Mononuclear cell (primary cell): ENCODE measurements around the gene NSD2. TPM values are rescaled to one million over a fixed set of nuclear protein-coding genes. Genes with fewer than 3 reads are reported as not detected.

Experiments
- H3K27me3 ChIP-seq: 2 replicates; pipeline ENCODE4 v1.6.0; 2011; ENCODE audit warnings: low read length, control low read depth; ENCODE audit not compliant: insufficient read depth
- H3K4me1 ChIP-seq: 2 replicates; pipeline ENCODE4 v1.5.1; 2011; ENCODE audit warnings: mild to moderate bottlenecking, low read length, control low read depth; ENCODE audit not compliant: insufficient read depth
- H3K4me3 ChIP-seq: 2 replicates; pipeline ENCODE4 v1.5.1; 2011; ENCODE audit warnings: mild to moderate bottlenecking, low read length, moderate library complexity
- H3K9me3 ChIP-seq: 2 replicates; pipeline ENCODE4 v1.5.1; 2011; ENCODE audit warnings: low read depth, mild to moderate bottlenecking, control low read depth, low read length
- total RNA-seq: library from RNA; depleted of rRNA; stranded (reverse); fragments of >200 nt; gene quantifications from one replicate; pipeline ENCODE4 v1.2.3, GENCODE V29; 2012

The NSD2 gene
- total RNA-seq, 1 donor, result 45.3 TPM

- Histone ChIP-seq H3K4me3 (no peak overlapping the region), H3K9me3 (no peaks in the 10 kb centered on the region), H3K27me3 (no peaks in the 10 kb centered on the region), H3K4me1 (no peaks in the 10 kb centered on the region)
Measured at GRCh38 chr4:1952058-1952700, 81.0 kb downstream of the NSD2 start.

- no peaks in the 10 kb centered on the region for H3K4me1 ChIP-seq
- no peaks in the 10 kb centered on the region for H3K27me3 ChIP-seq
- no peaks in the 10 kb centered on the region for H3K9me3 ChIP-seq
- H3K4me3 ChIP-seq, result no peak overlapping the region
Measured at GRCh38 chr4:1952719-1953118, 81.5 kb downstream of the NSD2 start.

- Histone ChIP-seq H3K4me1 (no peaks in the 10 kb centered on the region), H3K4me3 (no peak overlapping the region), H3K27me3 (no peaks in the 10 kb centered on the region), H3K9me3 (no peaks in the 10 kb centered on the region)
Measured at GRCh38 chr4:1953335-1953734, 82.1 kb downstream of the NSD2 start.

- H3K4me3 ChIP-seq, result no peak overlapping the region
- no peaks in the 10 kb centered on the region for H3K27me3 ChIP-seq
- H3K9me3 ChIP-seq, result no peaks in the 10 kb centered on the region
- no peaks in the 10 kb centered on the region for H3K4me1 ChIP-seq
Measured at GRCh38 chr4:1956631-1957030, 85.4 kb downstream of the NSD2 start.

- Histone ChIP-seq H3K27me3 (no peaks in the 10 kb centered on the region), H3K4me3 (no peak overlapping the region), H3K4me1 (no peaks in the 10 kb centered on the region), H3K9me3 (no peaks in the 10 kb centered on the region)
Measured at GRCh38 chr4:1958276-1959103, 87.3 kb downstream of the NSD2 start.

- Histone ChIP-seq H3K4me1 (no peaks in the 10 kb centered on the region), H3K4me3 (no peak overlapping the region), H3K27me3 (no peaks in the 10 kb centered on the region)
Measured at GRCh38 chr4:1959104-1959384, 87.9 kb downstream of the NSD2 start.

GRCh38 chr4:1960170-1960825 is 89.1 kb downstream of the NSD2 start:
- Histone ChIP-seq H3K4me1 (no peaks in the 10 kb centered on the region), H3K4me3 (no peak overlapping the region), H3K27me3 (no peaks in the 10 kb centered on the region), H3K9me3 (no peaks in the 10 kb centered on the region)

More at GRCh38 chr4:1959104-1959384, 87.9 kb downstream of the NSD2 start:
- no peaks in the 10 kb centered on the region for H3K9me3 ChIP-seq

- H3K4me3 ChIP-seq, result no peak overlapping the region
- no peaks in the 10 kb centered on the region for H3K4me1 ChIP-seq
- H3K9me3 ChIP-seq, result no peaks in the 10 kb centered on the region
- H3K27me3 ChIP-seq, result no peaks in the 10 kb centered on the region
Measured at GRCh38 chr4:1961038-1961437, 89.8 kb downstream of the NSD2 start.

- no peak overlapping the region for H3K4me3 ChIP-seq
- H3K4me1 ChIP-seq, result no peaks in the 10 kb centered on the region
- no peaks in the 10 kb centered on the region for H3K27me3 ChIP-seq
- H3K9me3 ChIP-seq, result no peaks in the 10 kb centered on the region
Measured at GRCh38 chr4:1961563-1961962, 90.4 kb downstream of the NSD2 start.

GRCh38 chr4:1962980-1963379 is 91.8 kb downstream of the NSD2 start:
- Histone ChIP-seq H3K9me3 (no peaks in the 10 kb centered on the region), H3K4me3 (no peak overlapping the region), H3K27me3 (no peaks in the 10 kb centered on the region), H3K4me1 (no peaks in the 10 kb centered on the region)

GRCh38 chr4:1964443-1964842 is 93.2 kb downstream of the NSD2 start:
- H3K4me1 ChIP-seq, result no peaks in the 10 kb centered on the region
- H3K27me3 ChIP-seq, result no peaks in the 10 kb centered on the region
- H3K4me3 ChIP-seq, result no peak overlapping the region
- no peaks in the 10 kb centered on the region for H3K9me3 ChIP-seq

GRCh38 chr4:1964971-1965370 is 93.8 kb downstream of the NSD2 start:
- Histone ChIP-seq H3K4me3 (no peak overlapping the region), H3K27me3 (no peaks in the 10 kb centered on the region), H3K4me1 (no peaks in the 10 kb centered on the region), H3K9me3 (no peaks in the 10 kb centered on the region)

- H3K4me3 ChIP-seq, result no peak overlapping the region
Measured at GRCh38 chr4:1967512-1968149, 96.4 kb downstream of the NSD2 start.

GRCh38 chr4:1968686-1969295 is 97.6 kb downstream of the NSD2 start:
- Histone ChIP-seq H3K27me3 (no peaks in the 10 kb centered on the region), H3K9me3 (no peaks in the 10 kb centered on the region), H3K4me3 (no peak overlapping the region), H3K4me1 (no peaks in the 10 kb centered on the region)

More at GRCh38 chr4:1967512-1968149, 96.4 kb downstream of the NSD2 start:
- Histone ChIP-seq H3K4me1 (no peaks in the 10 kb centered on the region), H3K27me3 (no peaks in the 10 kb centered on the region), H3K9me3 (no peaks in the 10 kb centered on the region)
